ENCODE results near the gene ZNF48.

The ZNF48 gene

GRCh38 chr16:30395155-30395991, at the start of gene ZNF48:
ZNF48 (plus strand) TSS chr16:30395420; CDS start chr16:30395795, 375 bp downstream.
- peak; percentile 82 for DNase-seq

GRCh38 chr16:30346286-30346685, 48.9 kb upstream of the ZNF48 start:
- DNase-seq, result no peak

- DNase-seq, result no peak
These were observed 47.1 kb upstream of the ZNF48 start for GRCh38 chr16:30348113-30348512.

GRCh38 chr16:30348929-30349328, 46.3 kb upstream of the ZNF48 start:
- DNase-seq, result no peak

- DNase-seq, result no peak
These were observed 45.5 kb upstream of the ZNF48 start for GRCh38 chr16:30349675-30350074.

- no peak for DNase-seq
These were observed 44.9 kb upstream of the ZNF48 start for GRCh38 chr16:30350134-30350871.

GRCh38 chr16:30351001-30351441, 44.2 kb upstream of the ZNF48 start:
- no peak for DNase-seq

GRCh38 chr16:30351586-30352419, 43.4 kb upstream of the ZNF48 start:
- DNase-seq, result no peak

GRCh38 chr16:30352488-30353401, 42.5 kb upstream of the ZNF48 start:
- no peak for DNase-seq

GRCh38 chr16:30353438-30354129, 41.6 kb upstream of the ZNF48 start:
- DNase-seq, result no peak

- DNase-seq, result peak; percentile 41
These were observed 40.6 kb upstream of the ZNF48 start for GRCh38 chr16:30354423-30355143.

GRCh38 chr16:30355144-30355953, 39.9 kb upstream of the ZNF48 start, which contains the start of gene CD2BP2:
CD2BP2 (minus strand) TSS chr16:30355308; CDS start chr16:30354681, 627 bp downstream.
- peak; percentile 97 for DNase-seq

- DNase-seq, result no peak
These were observed 39.3 kb upstream of the ZNF48 start for GRCh38 chr16:30355954-30356308.

- DNase-seq, result no peak
These were observed 38.7 kb upstream of the ZNF48 start for GRCh38 chr16:30356401-30357084.

- DNase-seq, result no peak
These were observed 38.0 kb upstream of the ZNF48 start for GRCh38 chr16:30357085-30357714.

- no peak for DNase-seq
These were observed 37.3 kb upstream of the ZNF48 start for GRCh38 chr16:30357715-30358576.

- no peak for DNase-seq
These were observed 36.7 kb upstream of the ZNF48 start for GRCh38 chr16:30358577-30358936.

Measured in NCI-H2171 (cell line).